ENCODE measurements around the gene ZNRF4. TPM values are rescaled to one million over a fixed set of nuclear protein-coding genes. Genes with fewer than 3 reads are reported as not detected.
"Not testable (repeated sequence)": the region's sequence is repeated elsewhere in the genome, so short reads cannot be mapped to it uniquely, and the experiment has no call there.

The ZNRF4 gene
- total and polyA plus RNA-seq, 9 of the 15 experiments (the other 6 are each of a cell fraction or from before 2014, with no cell fraction given): not detected

DNA sequence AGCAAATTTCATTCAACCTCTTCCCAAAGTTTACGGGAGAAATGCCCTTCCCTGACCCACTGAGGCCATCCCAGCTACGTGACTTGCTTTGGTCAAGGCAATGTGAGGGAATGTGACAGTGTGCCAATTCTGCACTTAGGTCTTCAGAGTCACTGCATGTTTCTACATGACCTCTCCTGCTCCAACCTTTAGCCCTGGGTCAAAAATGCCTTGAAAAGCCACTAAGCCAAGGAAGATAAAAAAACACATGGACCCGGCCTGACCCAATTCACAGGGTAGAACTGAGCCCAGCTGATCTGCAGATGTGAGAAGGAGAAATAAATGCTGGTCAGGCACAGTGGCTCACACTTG, 30.0 kb downstream of the ZNRF4 start (continued):
- TF ChIP-seq LCOR (CRISPR knock-in tag; IDR thresholded peaks at IDR 0.05): no peak
- TF ChIP-seq NR1H2 (CRISPR knock-in tag; IDR thresholded peaks at IDR 0.05): no peak
- TF ChIP-seq RBM39 (optimal IDR thresholded peaks at IDR 0.05; ENCODE audit: low read depth, low read length): no peak

DNA sequence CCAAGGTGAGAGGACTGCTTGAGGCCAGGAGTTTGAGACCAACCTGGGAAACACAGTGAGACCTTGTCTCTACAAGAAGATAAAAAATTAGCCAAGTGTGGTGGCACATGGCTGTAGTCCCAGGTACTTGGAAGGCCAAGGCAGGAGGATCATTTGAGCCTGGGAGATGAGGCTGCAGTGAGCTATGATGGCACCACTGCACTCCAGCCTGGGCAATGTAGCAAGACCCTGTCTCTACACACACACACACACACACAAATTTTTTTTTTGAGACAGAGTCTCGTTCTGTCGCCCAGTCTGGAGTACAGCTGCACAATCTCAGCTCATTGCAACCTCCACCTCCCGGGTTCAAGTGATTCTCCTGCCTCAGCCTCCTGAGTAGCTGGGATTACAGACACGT, 30.4 kb downstream of the ZNRF4 start:
- intact Hi-C loops (cut with micrococcal nuclease); H3K27ac ChIP-seq (ENCODE audit: extremely low read depth, low read depth, low read length); in situ Hi-C loops (cut with MboI): not testable (repeated sequence)

DNA sequence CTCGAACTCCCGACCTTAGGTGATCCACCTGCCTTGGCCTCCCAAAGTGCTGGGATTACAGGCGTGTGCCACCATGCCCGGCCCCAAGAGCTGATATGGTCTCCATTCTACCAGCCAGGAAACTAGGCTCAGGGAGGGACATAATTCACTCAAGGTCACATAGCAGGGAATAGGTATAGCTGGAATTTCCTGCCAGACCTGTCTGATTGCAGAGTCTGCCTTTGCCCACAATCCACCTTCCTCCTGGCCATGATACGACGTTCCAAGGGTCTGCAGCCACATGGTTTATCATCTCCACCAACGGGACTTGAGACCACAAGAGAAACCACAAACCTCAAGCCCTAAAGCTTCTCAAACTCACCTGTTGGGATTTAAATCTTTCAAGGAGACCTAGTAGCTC, 32.0 kb downstream of the ZNRF4 start:
- Histone ChIP-seq H3K9me3 (replicated peaks; ENCODE audit: control insufficient read depth, insufficient read depth, low read depth, low read length) (0 out of 2 replicates have a peak, but pooled peaks cover under 1% of the 10 kb centered on the region), H3K9ac (ENCODE audit: insufficient read depth in 1 of 2, low read depth in 2 of 2, low read length in 2 of 2) (no peak overlapping the region), H3K9me1 (ENCODE audit: control insufficient read depth, insufficient read depth, low read length) (no peaks in the 10 kb centered on the region), H3K36me3 (ENCODE audit: control insufficient read depth, insufficient read depth, low read length) (no peaks in the 10 kb centered on the region), H3K4me1 (replicated peaks in 1 of 2; ENCODE audit: control insufficient read depth in 2 of 2, insufficient read depth in 2 of 2, low read length in 2 of 2) (no peaks in the 10 kb centered on the region; a peak in 1 of 5 replicates), H3K4me2 (ENCODE audit: insufficient read depth, low read length) (no peak overlapping the region), H3K27me3 (ENCODE audit: control insufficient read depth in 2 of 2, insufficient read depth in 2 of 2, low read length in 2 of 2) (peaks cover 12 to 44% of the 10 kb centered on the region in 2 experiments; a peak in 3 of 5 replicates), H4K20me1 (replicated peaks; ENCODE audit: control insufficient read depth, insufficient read depth, low read length) (no peaks in the 10 kb centered on the region), H2AFZ (ENCODE audit: low read depth, low read length) (no peak overlapping the region), H3K27ac (ENCODE audit: extremely low read depth, low read depth, low read length) (no peak overlapping the region), H3K4me3 (no peak overlapping the region), H3K79me2 (ENCODE audit: control insufficient read depth, insufficient read depth, low read length) (no peaks in the 10 kb centered on the region)
- intact Hi-C loops (cut with micrococcal nuclease) (no loop called here), in situ Hi-C loops (cut with MboI) (no loop called here)
- ChIA-PET CTCF (ENCODE audit: low intra/inter-chr PET ratio) (no interaction called here), POLR2A (no interaction called here)
- TF ChIP-seq NUFIP1 (IDR thresholded peaks at IDR 0.05; ENCODE audit: partially characterized antibody) (no peak), ZFP36 (IDR thresholded peaks at IDR 0.05; ENCODE audit: low read depth, low read length, partially characterized antibody) (no peak), CREB1 (IDR thresholded peaks at IDR 0.05) (no peak), CREB1 (CRISPR knock-in tag; IDR thresholded peaks at IDR 0.05) (no peak)
- TF ChIP-seq, protein P1, sequence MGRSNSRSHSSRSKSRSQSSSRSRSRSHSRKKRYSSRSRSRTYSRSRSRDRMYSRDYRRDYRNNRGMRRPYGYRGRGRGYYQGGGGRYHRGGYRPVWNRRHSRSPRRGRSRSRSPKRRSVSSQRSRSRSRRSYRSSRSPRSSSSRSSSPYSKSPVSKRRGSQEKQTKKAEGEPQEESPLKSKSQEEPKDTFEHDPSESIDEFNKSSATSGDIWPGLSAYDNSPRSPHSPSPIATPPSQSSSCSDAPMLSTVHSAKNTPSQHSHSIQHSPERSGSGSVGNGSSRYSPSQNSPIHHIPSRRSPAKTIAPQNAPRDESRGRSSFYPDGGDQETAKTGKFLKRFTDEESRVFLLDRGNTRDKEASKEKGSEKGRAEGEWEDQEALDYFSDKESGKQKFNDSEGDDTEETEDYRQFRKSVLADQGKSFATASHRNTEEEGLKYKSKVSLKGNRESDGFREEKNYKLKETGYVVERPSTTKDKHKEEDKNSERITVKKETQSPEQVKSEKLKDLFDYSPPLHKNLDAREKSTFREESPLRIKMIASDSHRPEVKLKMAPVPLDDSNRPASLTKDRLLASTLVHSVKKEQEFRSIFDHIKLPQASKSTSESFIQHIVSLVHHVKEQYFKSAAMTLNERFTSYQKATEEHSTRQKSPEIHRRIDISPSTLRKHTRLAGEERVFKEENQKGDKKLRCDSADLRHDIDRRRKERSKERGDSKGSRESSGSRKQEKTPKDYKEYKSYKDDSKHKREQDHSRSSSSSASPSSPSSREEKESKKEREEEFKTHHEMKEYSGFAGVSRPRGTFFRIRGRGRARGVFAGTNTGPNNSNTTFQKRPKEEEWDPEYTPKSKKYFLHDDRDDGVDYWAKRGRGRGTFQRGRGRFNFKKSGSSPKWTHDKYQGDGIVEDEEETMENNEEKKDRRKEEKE (IDR thresholded peaks at IDR 0.05; ENCODE audit: borderline replicate concordance in 1 of 2, control insufficient read depth in 1 of 2, low read depth in 2 of 2, low read length in 1 of 2): no peak
- TF ChIP-seq, protein P2, sequence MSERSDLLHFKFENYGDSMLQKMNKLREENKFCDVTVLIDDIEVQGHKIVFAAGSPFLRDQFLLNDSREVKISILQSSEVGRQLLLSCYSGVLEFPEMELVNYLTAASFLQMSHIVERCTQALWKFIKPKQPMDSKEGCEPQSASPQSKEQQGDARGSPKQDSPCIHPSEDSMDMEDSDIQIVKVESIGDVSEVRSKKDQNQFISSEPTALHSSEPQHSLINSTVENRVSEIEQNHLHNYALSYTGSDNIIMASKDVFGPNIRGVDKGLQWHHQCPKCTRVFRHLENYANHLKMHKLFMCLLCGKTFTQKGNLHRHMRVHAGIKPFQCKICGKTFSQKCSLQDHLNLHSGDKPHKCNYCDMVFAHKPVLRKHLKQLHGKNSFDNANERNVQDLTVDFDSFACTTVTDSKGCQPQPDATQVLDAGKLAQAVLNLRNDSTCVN (CRISPR knock-in tag; IDR thresholded peaks at IDR 0.05): no peak
- no peak for DNase-seq (ENCODE audit: extremely low read depth in 1 of 4, low spot score in 3 of 4)
- ATAC-seq: no peak
- BruUV-seq (replicated peaks): no TSS peak
- FAIRE-seq: no peak
- WGBS (ENCODE audit: insufficient coverage, low coverage, missing lambda C conversion rate): 0% methylated on average over 7 of the region's 7 CpGs

More for the DNA sequence above, 30.4 kb downstream of the ZNRF4 start:
- H3K9me3 ChIP-seq (replicated peaks; ENCODE audit: control insufficient read depth, insufficient read depth, low read depth, low read length); ATAC-seq; H3K79me2 ChIP-seq (ENCODE audit: control insufficient read depth, insufficient read depth, low read length); CTCF ChIA-PET (ENCODE audit: low intra/inter-chr PET ratio); BruUV-seq (replicated peaks); H3K9ac ChIP-seq (ENCODE audit: insufficient read depth in 1 of 2, low read depth in 2 of 2, low read length in 2 of 2); H3K4me3 ChIP-seq; H2AFZ ChIP-seq (ENCODE audit: low read depth, low read length); H3K4me2 ChIP-seq (ENCODE audit: insufficient read depth, low read length); H3K9me1 ChIP-seq (ENCODE audit: control insufficient read depth, insufficient read depth, low read length); POLR2A ChIA-PET; FAIRE-seq; H3K4me1 ChIP-seq (replicated peaks in 1 of 2; ENCODE audit: control insufficient read depth in 2 of 2, insufficient read depth in 2 of 2, low read length in 2 of 2); DNase-seq (ENCODE audit: extremely low read depth in 1 of 4, low spot score in 3 of 4); H3K36me3 ChIP-seq (ENCODE audit: control insufficient read depth, insufficient read depth, low read length); H4K20me1 ChIP-seq (replicated peaks; ENCODE audit: control insufficient read depth, insufficient read depth, low read length): not testable (repeated sequence)
- peaks cover 4 to 31% of the 10 kb centered on the region in 2 experiments; a peak in 3 of 5 replicates for H3K27me3 ChIP-seq (ENCODE audit: control insufficient read depth in 2 of 2, insufficient read depth in 2 of 2, low read length in 2 of 2)
- TF ChIP-seq ZNF121 (CRISPR knock-in tag; conservative IDR thresholded peaks at IDR 0.05): 0 out of 2 replicates have a peak, but pooled peaks have one; percentile 9
- 0% methylated on average over 4 of the region's 4 CpGs for WGBS (ENCODE audit: insufficient coverage, low coverage, missing lambda C conversion rate)
